ENCODE measurements around the gene PRKCQ. TPM values are rescaled to one million over a fixed set of nuclear protein-coding genes. Genes with fewer than 3 reads are reported as not detected.

Gene PRKCQ
- total and polyA plus RNA-seq, 4 donors, result 0.13 to 3.3 (median 0.45) TPM

DNA sequence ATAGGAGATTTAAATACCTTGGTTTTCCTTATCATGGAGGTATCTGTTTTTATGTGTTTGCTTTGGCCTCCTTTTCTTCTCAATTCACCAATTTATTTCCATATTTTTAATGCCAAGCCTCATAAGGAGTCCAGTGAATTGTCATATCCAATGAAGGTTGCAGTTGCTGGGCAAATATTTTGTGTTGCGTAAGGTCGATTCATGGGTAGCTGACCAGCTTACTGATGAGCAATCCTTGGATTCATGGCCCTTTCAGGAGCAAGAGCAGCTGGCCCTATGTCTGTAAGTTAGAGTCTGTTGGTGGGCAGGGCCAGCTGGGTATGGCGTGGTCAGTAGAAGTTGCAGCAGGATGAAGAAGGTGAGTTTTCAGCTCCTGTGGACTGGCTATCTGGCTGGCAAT is 194.4 kb downstream of the PRKCQ start:
- Histone ChIP-seq H3K4me3 (ENCODE audit: low read depth in 1 of 3, low read length in 3 of 3) (no peak overlapping the region), H3K4me1 (ENCODE audit: control insufficient read depth in 4 of 4, insufficient read depth in 4 of 4, low read length in 3 of 4) (no peaks in the 10 kb centered on the region), H3K36me3 (ENCODE audit: control insufficient read depth in 4 of 4, insufficient read depth in 3 of 4, low read depth in 1 of 4, low read length in 3 of 4) (no peaks in the 10 kb centered on the region), H3K27ac (ENCODE audit: low read depth in 1 of 2, low read length in 2 of 2) (no peak overlapping the region), H3K27me3 (ENCODE audit: control insufficient read depth in 4 of 4, insufficient read depth in 4 of 4, low read length in 3 of 4) (no peaks in the 10 kb centered on the region), H3K9ac (ENCODE audit: low read depth in 1 of 2, low read length in 2 of 2) (no peak overlapping the region), H3K9me3 (ENCODE audit: control insufficient read depth in 4 of 4, low read length in 3 of 4) (peaks cover 0 to 15% (median 5%) of the 10 kb centered on the region in 4 donors)
- 78% methylated on average over 3 of the region's 3 CpGs for WGBS
- DNase-seq (ENCODE audit: low spot score), result no peak
- TF ChIP-seq, protein P1, sequence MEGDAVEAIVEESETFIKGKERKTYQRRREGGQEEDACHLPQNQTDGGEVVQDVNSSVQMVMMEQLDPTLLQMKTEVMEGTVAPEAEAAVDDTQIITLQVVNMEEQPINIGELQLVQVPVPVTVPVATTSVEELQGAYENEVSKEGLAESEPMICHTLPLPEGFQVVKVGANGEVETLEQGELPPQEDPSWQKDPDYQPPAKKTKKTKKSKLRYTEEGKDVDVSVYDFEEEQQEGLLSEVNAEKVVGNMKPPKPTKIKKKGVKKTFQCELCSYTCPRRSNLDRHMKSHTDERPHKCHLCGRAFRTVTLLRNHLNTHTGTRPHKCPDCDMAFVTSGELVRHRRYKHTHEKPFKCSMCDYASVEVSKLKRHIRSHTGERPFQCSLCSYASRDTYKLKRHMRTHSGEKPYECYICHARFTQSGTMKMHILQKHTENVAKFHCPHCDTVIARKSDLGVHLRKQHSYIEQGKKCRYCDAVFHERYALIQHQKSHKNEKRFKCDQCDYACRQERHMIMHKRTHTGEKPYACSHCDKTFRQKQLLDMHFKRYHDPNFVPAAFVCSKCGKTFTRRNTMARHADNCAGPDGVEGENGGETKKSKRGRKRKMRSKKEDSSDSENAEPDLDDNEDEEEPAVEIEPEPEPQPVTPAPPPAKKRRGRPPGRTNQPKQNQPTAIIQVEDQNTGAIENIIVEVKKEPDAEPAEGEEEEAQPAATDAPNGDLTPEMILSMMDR (IDR thresholded peaks at IDR 0.05; ENCODE audit: low read depth, low read length, missing input control), result no peak
- TF ChIP-seq, protein P2, sequence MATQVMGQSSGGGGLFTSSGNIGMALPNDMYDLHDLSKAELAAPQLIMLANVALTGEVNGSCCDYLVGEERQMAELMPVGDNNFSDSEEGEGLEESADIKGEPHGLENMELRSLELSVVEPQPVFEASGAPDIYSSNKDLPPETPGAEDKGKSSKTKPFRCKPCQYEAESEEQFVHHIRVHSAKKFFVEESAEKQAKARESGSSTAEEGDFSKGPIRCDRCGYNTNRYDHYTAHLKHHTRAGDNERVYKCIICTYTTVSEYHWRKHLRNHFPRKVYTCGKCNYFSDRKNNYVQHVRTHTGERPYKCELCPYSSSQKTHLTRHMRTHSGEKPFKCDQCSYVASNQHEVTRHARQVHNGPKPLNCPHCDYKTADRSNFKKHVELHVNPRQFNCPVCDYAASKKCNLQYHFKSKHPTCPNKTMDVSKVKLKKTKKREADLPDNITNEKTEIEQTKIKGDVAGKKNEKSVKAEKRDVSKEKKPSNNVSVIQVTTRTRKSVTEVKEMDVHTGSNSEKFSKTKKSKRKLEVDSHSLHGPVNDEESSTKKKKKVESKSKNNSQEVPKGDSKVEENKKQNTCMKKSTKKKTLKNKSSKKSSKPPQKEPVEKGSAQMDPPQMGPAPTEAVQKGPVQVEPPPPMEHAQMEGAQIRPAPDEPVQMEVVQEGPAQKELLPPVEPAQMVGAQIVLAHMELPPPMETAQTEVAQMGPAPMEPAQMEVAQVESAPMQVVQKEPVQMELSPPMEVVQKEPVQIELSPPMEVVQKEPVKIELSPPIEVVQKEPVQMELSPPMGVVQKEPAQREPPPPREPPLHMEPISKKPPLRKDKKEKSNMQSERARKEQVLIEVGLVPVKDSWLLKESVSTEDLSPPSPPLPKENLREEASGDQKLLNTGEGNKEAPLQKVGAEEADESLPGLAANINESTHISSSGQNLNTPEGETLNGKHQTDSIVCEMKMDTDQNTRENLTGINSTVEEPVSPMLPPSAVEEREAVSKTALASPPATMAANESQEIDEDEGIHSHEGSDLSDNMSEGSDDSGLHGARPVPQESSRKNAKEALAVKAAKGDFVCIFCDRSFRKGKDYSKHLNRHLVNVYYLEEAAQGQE (IDR thresholded peaks at IDR 0.05), result no peak
- TF ChIP-seq, protein P3, sequence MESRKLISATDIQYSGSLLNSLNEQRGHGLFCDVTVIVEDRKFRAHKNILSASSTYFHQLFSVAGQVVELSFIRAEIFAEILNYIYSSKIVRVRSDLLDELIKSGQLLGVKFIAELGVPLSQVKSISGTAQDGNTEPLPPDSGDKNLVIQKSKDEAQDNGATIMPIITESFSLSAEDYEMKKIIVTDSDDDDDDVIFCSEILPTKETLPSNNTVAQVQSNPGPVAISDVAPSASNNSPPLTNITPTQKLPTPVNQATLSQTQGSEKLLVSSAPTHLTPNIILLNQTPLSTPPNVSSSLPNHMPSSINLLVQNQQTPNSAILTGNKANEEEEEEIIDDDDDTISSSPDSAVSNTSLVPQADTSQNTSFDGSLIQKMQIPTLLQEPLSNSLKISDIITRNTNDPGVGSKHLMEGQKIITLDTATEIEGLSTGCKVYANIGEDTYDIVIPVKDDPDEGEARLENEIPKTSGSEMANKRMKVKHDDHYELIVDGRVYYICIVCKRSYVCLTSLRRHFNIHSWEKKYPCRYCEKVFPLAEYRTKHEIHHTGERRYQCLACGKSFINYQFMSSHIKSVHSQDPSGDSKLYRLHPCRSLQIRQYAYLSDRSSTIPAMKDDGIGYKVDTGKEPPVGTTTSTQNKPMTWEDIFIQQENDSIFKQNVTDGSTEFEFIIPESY (IDR thresholded peaks at IDR 0.05), result no peak
- TF ChIP-seq, protein P4, sequence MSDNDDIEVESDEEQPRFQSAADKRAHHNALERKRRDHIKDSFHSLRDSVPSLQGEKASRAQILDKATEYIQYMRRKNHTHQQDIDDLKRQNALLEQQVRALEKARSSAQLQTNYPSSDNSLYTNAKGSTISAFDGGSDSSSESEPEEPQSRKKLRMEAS (IDR thresholded peaks at IDR 0.05), result no peak
- no peak for TF ChIP-seq GABPA (IDR thresholded peaks at IDR 0.05 in 1 of 2, conservative IDR thresholded peaks at IDR 0.05 in 1 of 2)
- TF ChIP-seq YY1 (IDR thresholded peaks at IDR 0.05), result no peak
- TF ChIP-seq HNF4G (IDR thresholded peaks at IDR 0.05), result no peak
- TF ChIP-seq FOXA2 (IDR thresholded peaks at IDR 0.05), result no peak
- TF ChIP-seq FOXA1 (IDR thresholded peaks at IDR 0.05), result no peak
- no peak for TF ChIP-seq HNF4A (conservative IDR thresholded peaks at IDR 0.05)
- no peak for TF ChIP-seq RAD21 (IDR thresholded peaks at IDR 0.05)
- no peak for TF ChIP-seq NR2F2 (IDR thresholded peaks at IDR 0.05)
- TF ChIP-seq, protein P5, sequence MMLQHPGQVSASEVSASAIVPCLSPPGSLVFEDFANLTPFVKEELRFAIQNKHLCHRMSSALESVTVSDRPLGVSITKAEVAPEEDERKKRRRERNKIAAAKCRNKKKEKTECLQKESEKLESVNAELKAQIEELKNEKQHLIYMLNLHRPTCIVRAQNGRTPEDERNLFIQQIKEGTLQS (IDR thresholded peaks at IDR 0.05), result no peak
- TF ChIP-seq JUND (IDR thresholded peaks at IDR 0.05), result no peak
- no peak for TF ChIP-seq EGR1 (IDR thresholded peaks at IDR 0.05; ENCODE audit: low read depth in 2 of 2)
- TF ChIP-seq TAF1 (conservative IDR thresholded peaks at IDR 0.05), result no peak
- TF ChIP-seq RXRA (IDR thresholded peaks at IDR 0.05), result no peak
- TF ChIP-seq SP1 (IDR thresholded peaks at IDR 0.05), result no peak

All from liver (tissue), 9 donors.